GM12874 (cell line): ENCODE results near the gene ELN.

Experiments
- CTCF ChIP-seq: IDR thresholded peaks from 2 replicates; pipeline ENCODE4 v1.5.1; 2011; ENCODE audit warnings: low read depth, mild to moderate bottlenecking, control low read depth, low read length, moderate library complexity; ENCODE audit not compliant: insufficient read depth

ELN gene

DNA sequence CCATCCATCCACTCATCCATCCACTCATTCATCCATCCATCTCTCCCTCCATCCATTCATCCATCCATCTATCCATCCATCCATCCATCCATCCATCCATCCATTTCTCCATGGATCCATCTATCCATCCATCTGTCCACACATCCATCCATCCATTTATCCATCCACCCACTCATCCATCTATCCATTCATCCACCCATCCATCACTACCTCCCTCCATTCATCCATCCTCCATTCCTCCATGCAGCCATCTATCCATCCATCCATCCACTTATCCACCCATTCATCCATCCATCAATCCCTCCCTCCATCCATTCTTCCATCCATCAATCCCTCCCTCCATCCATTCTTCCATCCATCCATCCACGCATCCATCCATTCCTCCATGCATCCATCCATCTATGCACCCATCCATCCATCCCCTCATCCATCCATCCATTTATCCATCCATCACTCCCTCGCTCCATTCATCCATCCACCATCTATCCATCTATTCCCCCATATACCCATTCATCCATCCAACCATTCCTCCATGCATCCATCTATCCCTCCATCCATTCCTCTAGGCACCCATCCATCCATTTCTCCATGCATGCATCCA lies 21.1 kb downstream of the ELN start:
- TF ChIP-seq CTCF: no peak

- TF ChIP-seq CTCF: no peak
These were observed 22.2 kb downstream of the ELN start for GRCh38 chr7:74049997-74050798.

GRCh38 chr7:74051193-74051592 lies 23.2 kb downstream of the ELN start:
- no peak for TF ChIP-seq CTCF

GRCh38 chr7:74051629-74052410 lies 23.8 kb downstream of the ELN start:
- peak; percentile 35; the same call in 1 of the 2 replicates for TF ChIP-seq CTCF

GRCh38 chr7:74052628-74053027 lies 24.7 kb downstream of the ELN start:
- TF ChIP-seq CTCF: no peak

DNA sequence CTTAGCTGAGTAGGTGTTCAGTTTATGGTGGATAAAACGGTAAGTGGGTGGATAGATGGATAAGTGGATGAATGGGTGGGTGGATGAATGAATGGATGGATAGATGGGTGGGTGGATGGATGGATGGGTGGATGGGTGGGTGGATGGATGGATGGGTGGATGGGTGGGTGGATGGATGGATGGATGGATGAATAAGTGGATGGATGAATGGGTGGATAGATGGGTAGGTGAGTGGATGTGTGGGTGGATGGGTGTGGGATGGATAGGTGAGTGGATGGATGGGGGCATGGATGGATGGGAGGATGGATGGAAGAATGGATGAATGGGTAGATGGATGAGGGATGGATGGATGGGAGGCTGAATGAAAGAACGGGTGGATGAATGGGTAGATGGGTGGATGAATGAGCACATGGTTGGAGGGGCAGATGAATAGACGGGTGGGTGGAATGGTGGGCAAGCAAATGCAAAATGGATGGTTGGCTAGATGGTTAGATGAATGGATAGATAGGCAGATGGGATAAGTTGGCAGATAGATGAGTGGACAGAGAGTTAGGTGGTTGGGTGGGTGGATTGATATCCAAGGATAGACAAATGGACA lies 25.7 kb downstream of the ELN start:
- TF ChIP-seq CTCF: no peak
